ENCODE measurements around the gene CC2D2B. TPM values are rescaled to one million over a fixed set of nuclear protein-coding genes. Genes with fewer than 3 reads are reported as not detected.

Gene CC2D2B, protein sequence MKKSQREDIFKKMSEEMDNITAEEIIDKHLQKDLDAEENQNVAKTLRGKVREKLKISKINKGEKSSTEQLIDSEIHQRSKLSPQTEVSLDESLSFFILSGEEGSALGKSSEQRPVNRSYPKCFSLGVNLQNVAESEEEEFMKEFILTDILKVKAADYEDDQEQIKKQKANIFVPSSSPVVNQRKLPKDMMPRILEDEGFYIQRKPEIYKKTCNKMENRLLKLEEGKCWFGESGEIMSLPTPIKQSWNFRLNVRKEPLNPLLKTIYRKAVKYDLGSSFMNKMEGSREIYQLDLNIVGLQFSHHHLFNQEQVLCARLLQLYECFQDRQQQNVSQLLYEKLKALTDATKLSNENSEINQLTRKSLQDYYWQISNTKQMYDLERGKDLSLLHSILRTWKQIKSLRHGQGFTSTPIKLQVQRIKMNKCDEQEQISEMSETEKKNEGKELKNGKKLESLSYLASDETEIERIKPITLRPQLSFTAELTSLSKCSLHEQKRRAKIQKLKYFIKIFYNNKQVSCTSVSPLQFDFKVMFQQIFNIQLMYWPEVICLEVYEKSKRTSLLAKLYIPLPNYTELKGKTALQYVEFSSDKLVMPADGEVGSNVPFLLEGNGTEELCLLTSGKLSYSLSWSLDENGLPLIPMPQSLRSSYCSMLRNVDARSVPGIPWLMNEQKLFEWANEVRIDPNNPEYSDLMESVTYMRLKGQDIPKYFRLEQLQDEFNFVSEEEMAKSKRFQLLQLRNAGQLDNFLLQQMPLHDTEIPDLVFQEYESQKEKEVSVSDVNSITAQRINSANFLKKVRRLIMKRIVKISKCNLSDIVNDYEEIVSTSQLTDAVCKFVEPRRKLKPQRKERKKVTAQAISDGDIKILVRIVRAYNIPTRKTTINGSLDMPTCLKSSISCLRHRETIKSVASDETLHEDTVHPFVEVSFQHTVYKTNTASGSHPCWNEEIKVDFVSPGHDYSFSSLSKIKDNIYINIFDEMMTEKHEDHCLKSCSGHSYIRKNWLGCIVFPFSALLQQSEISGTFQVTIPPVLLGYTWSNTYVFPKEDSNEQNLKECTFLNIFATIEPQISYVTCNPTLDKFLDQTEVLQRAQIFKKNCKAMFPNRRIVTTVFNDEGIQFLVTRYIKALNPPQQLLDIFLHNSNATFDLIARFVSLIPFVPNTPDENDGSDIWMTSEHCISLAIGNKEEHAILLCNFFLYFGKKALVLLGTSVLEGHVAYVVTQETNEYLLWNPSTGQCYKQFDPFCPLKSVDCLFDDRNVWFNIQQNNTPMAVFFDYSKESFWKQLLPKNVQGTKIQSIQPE (N-terminal part only)
- total RNA-seq (under 1 TPM in 1 of 2 experiments, not detected in 1; 0.15 TPM), polyA plus RNA-seq (under 1 TPM in 1 of 2 donors, not detected in 1; 0.10 TPM)

DNA sequence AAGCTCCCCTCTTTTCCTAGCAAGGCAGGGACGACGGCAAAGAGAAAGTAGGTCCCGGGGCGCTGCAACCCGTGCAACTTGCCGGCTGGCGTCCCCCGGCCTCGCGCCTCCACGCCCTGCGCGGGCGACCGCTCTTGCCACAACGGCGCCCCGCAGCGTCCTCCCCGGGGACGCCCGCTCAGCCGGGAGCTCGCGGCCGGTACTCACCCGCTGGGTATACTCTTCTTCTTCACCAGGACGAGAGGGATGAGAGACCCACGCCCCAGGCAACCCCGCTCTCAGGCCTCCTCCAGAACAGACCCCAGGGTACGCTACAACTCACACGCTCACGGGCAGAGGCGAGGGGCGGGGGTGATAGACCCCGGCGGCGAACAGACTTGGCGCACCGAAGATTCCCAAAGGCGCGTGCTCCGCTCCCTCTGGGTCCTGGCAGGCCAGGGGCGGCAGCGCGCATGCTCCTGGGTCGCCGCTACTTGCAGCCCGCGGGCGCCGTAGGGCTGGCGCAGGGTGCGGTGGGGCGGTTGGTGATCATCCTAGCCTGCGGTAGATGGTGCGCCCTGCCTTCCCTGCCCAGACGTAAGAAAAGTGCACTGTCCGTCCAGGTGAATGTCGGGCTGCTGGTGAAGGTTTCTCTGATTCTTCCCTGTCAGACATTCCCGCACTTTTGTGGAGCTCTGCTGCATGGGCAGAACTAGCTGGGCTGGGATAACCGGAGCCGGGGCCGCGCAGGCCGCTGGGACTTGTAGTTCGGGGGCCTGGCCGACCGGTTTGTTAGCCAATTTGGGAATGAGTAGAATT, at the start of gene CC2D2B:
TSS of gene CC2D2B (plus strand) at position 520 of the 798 bp plus-strand sequence. CDS start 3,349 bp downstream, outside the sequence.
- POLR2A ChIA-PET (ENCODE audit: partially characterized antibody), result interaction anchor here (0.5 to 1.8 kb wide), 6 partner anchors 135 to 257 kb away, joined by 3 to 16 read pairs (median 5); partner anchors contain the start of genes CCNJ, TCTN3 and ZNF518A
- peak within 1 kb of the TSS; percentile 58 for H3K27ac ChIP-seq (ENCODE audit: low read depth, low read length)
- intact Hi-C loops (cut with micrococcal nuclease), result loop anchor here (1.0 to 5.0 kb wide), 5 partner anchors 135 to 346 kb away; partner anchors contain the start of genes CCNJ, SORBS1 and ZNF518A
- Mint-ChIP-seq H3K4me1 (peaks cover 8 to 15% (median 12%) of the 10 kb centered on the region in 4 donors), H3K27ac (peak within 1 kb of the TSS; percentile 76 to 91 (median 88)), H3K9me3 (no peaks in the 10 kb centered on the region), H3K4me3 (peak within 1 kb of the TSS; percentile 91 to 96 (median 93)), H3K27me3 (no peaks in the 10 kb centered on the region), H3K36me3 (peaks cover 0 to 3% of the 10 kb centered on the region in 2 donors)
- no peaks in the 10 kb centered on the region for H3K9me3 ChIP-seq (ENCODE audit: control insufficient read depth in 1 of 2, low read length in 2 of 2)
- H3K27me3 ChIP-seq (ENCODE audit: insufficient read depth, low read length), result no peaks in the 10 kb centered on the region
- no peaks in the 10 kb centered on the region for H3K4me1 ChIP-seq (ENCODE audit: insufficient read depth, low read length)
- peaks cover 3% of the 10 kb centered on the region for H3K36me3 ChIP-seq (ENCODE audit: insufficient read depth, low read length)
- CTCF ChIA-PET (ENCODE audit: partially characterized antibody), result interaction anchor here (0.6 to 2.6 kb wide), 5 partner anchors 33 to 214 kb away, joined by 3 to 19 read pairs (median 3); partner anchors contain the start of gene TCTN3
- peak; percentile 46 to 63 (median 55) for DNase-seq
- peak within 1 kb of the TSS; percentile 73 to 86 for H3K4me3 ChIP-seq (ENCODE audit: low read length in 2 of 2)

DNA sequence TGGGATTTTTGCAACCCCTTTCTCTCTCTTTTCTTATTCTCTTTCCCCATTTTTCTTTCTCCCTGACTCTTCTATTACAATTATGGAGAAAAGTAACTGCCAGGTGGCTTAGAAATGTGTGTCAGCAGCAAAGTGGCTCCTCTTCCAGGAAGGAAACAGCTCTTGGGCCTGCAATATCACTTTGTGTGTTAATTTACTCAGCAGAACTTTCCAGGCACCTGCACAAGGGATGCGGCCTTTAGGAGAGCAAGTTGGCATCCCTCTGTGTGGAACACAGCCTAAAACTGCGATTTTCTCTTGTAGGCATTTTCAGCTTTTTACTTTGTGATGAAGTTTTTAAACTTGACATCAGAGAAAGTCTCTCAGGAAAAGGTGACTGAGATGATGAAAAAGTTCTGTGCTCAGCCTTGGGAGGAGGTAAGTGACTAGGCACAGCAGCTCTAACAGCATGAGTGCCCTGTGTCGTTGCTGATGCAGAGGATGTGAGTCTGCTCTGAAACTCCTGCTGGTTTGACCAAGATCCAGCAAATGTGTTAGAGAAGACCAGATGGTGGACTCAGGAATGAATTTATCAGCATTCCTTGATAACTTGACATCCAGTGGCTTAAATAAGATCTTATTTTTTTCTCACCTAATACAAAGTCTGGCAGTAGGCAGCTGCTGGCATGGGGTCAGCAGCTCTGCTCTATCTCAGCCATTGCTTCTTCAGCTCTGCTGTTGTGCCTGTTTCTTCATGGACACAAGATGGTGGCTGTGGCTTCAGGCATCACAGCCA, 47.4 kb upstream of the CC2D2B start:
- POLR2A ChIA-PET (ENCODE audit: partially characterized antibody), result no interaction called here
- Mint-ChIP-seq H3K36me3 (peaks cover 0 to 5% of the 10 kb centered on the region in 2 donors), H3K9me3 (peaks cover 0 to 5% (median 0%) of the 10 kb centered on the region in 8 donors), H3K27ac (peak overlapping the region in 1 of 7 donors; percentile 37), H3K4me3 (no peak overlapping the region), H3K4me1 (peaks cover 0 to 7% (median 5%) of the 10 kb centered on the region in 4 donors), H3K27me3 (peaks cover 6 to 8% of the 10 kb centered on the region in 2 donors)
- no peaks in the 10 kb centered on the region for H3K9me3 ChIP-seq (ENCODE audit: control insufficient read depth in 1 of 2, low read length in 2 of 2)
- no peak for DNase-seq
- H3K4me3 ChIP-seq (ENCODE audit: low read length in 2 of 2), result no peak overlapping the region
- intact Hi-C loops (cut with micrococcal nuclease), result no loop called here
- CTCF ChIA-PET (ENCODE audit: partially characterized antibody), result interaction anchor here (0.6 to 1.5 kb wide), 3 partner anchors 18 to 167 kb away, joined by 3 to 4 read pairs (median 4); partner anchors contain the start of gene TCTN3
- peaks cover 4% of the 10 kb centered on the region for H3K4me1 ChIP-seq (ENCODE audit: insufficient read depth, low read length)
- H3K27ac ChIP-seq (ENCODE audit: low read depth, low read length), result no peak overlapping the region
- no peaks in the 10 kb centered on the region for H3K36me3 ChIP-seq (ENCODE audit: insufficient read depth, low read length)
- H3K27me3 ChIP-seq (ENCODE audit: insufficient read depth, low read length), result no peaks in the 10 kb centered on the region

DNA sequence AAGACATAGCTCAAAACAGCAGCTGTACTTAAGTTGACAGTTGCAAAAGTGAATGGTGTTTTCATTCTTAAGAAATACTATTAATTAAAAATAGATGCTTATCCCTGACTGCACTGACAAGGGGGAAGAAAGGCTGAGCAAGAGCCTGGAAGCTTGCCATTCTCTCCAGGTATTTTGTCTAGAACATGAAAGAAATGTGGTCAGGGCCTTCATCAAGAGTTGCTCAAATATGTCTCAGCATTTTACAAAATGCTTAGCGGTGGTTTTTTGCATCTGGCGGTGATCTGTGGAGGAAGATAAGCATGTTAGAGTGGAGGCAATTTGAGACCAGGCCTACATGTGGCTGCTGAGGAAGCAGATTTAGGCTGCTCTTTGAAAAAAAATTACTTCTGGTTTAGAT, 46.4 kb upstream of the CC2D2B start:
- no peak for DNase-seq
- Mint-ChIP-seq H3K4me1 (peaks cover 0 to 7% (median 6%) of the 10 kb centered on the region in 4 donors), H3K36me3 (no peaks in the 10 kb centered on the region), H3K27me3 (peaks cover 4 to 6% of the 10 kb centered on the region in 2 donors), H3K27ac (no peak overlapping the region), H3K4me3 (no peak overlapping the region), H3K9me3 (no peaks in the 10 kb centered on the region)
- ChIA-PET CTCF (ENCODE audit: partially characterized antibody) (no interaction called here), POLR2A (ENCODE audit: partially characterized antibody) (no interaction called here)
- no peak overlapping the region for H3K4me3 ChIP-seq (ENCODE audit: low read length in 2 of 2)
- H3K4me1 ChIP-seq (ENCODE audit: insufficient read depth, low read length), result peaks cover 4% of the 10 kb centered on the region
- intact Hi-C loops (cut with micrococcal nuclease), result no loop called here
- H3K27ac ChIP-seq (ENCODE audit: low read depth, low read length), result no peak overlapping the region
- H3K36me3 ChIP-seq (ENCODE audit: insufficient read depth, low read length), result no peaks in the 10 kb centered on the region
- no peaks in the 10 kb centered on the region for H3K27me3 ChIP-seq (ENCODE audit: insufficient read depth, low read length)
- H3K9me3 ChIP-seq (ENCODE audit: control insufficient read depth in 1 of 2, low read length in 2 of 2), result no peaks in the 10 kb centered on the region

DNA sequence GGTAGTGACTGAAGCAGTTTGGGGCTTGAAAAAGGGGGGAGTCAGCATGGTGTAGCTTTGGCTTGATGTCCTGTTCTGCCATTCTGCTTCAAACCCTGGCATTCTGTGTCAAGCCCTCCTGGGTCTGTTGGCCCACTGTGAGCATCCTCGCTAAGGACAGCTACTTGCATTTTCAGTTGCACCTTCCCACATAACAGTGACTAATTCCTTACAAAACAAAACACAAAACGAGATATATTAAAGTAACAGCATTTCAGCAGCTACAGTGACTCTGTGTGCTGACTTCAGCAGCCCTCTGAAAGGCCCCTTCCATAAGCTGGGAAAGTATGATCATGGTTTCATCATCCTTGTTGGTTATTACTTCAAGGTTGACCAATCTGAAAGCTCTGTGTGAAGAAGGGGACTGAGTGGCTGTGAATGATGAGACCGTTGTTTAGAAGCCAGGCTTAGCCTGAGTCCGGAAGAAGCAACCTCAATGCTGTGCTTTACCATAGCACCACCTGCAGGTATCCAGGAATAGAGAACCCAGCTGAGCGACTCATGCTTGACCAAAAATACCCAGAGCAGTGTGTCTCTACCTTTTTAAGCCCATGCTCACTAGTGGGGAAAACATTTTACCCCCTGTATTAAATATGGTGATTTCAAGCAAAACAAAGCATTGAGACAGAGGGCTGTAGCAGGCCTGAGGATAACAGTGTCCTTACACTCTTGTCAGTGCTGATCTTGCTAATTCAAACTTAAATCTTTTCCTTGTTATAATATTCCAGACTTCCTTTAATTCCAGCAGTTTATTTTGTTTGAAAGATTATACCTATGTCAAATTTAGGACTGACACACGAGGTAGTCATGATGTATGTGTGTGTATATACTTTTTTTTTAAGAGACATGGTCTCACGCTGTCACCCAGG, 42.6 kb upstream of the CC2D2B start:
- Histone ChIP-seq H3K36me3 (ENCODE audit: insufficient read depth, low read length) (no peaks in the 10 kb centered on the region), H3K4me3 (ENCODE audit: low read length in 2 of 2) (no peak overlapping the region), H3K4me1 (ENCODE audit: insufficient read depth, low read length) (peaks cover 4% of the 10 kb centered on the region), H3K27ac (ENCODE audit: low read depth, low read length) (no peak overlapping the region), H3K27me3 (ENCODE audit: insufficient read depth, low read length) (no peaks in the 10 kb centered on the region), H3K9me3 (ENCODE audit: control insufficient read depth in 1 of 2, low read length in 2 of 2) (no peaks in the 10 kb centered on the region)
- Mint-ChIP-seq H3K36me3 (no peaks in the 10 kb centered on the region), H3K27ac (peak overlapping the region in 3 of 7 donors; percentile 61 to 77 (median 68)), H3K9me3 (no peaks in the 10 kb centered on the region), H3K4me1 (peaks cover 5 to 9% (median 8%) of the 10 kb centered on the region in 4 donors), H3K4me3 (no peak overlapping the region), H3K27me3 (no peaks in the 10 kb centered on the region)
- POLR2A ChIA-PET (ENCODE audit: partially characterized antibody), result interaction anchor here (0.7 to 1.4 kb wide), 4 partner anchors 22 to 172 kb away, joined by 3 to 9 read pairs (median 4); partner anchors contain the start of gene TCTN3
- intact Hi-C loops (cut with micrococcal nuclease), result loop anchor here (1.0 to 2.0 kb wide), 2 partner anchors 171 to 434 kb away; no protein-coding TSS in a partner anchor
- CTCF ChIA-PET (ENCODE audit: partially characterized antibody), result interaction anchor here (0.6 to 5.0 kb wide), 11 partner anchors 13 to 440 kb away, joined by 3 to 81 read pairs (median 3); partner anchors contain the start of gene TCTN3
- DNase-seq, result peak; percentile 14 to 52 (median 41)

DNA sequence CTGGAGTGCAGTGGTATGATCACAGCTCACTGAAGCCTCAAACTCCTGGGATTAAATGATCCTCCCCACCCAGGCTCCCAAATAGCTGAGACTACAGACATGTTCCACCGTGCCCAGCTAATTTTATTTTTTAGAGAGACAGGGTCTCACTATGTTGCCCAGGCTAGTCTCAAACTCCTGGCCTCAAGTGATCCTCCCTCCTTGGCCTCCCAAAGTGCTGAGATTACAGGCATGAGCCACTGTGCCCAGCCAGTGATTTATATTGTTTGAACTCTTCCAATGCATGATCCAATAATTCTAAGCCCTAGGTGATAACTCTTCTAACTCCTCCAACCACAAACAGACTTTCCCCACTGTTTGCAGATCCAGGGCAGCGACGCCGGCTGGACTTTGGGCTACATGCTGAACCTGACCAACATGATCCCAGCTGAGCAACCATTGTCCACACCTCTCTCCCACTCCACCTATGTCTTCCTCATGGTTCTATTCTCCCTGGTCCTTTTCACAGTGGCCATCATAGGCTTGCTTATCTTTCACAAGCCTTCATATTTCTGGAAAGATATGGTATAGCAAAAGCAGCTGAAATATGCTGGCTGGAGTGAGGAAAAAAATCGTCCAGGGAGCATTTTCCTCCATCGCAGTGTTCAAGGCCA, 41.8 kb upstream of the CC2D2B start:
- peaks cover 5 to 9% (median 8%) of the 10 kb centered on the region in 4 donors for H3K4me1 Mint-ChIP-seq
- H3K9me3 Mint-ChIP-seq, result no peaks in the 10 kb centered on the region
- no peaks in the 10 kb centered on the region for H3K9me3 ChIP-seq (ENCODE audit: control insufficient read depth in 1 of 2, low read length in 2 of 2)
- H3K36me3 Mint-ChIP-seq, result peaks cover 1 to 5% of the 10 kb centered on the region in 2 donors
- intact Hi-C loops (cut with micrococcal nuclease), result loop anchor here (1.0 to 2.0 kb wide), 2 partner anchors 172 to 435 kb away; no protein-coding TSS in a partner anchor
- H3K4me3 Mint-ChIP-seq, result no peak overlapping the region
- POLR2A ChIA-PET (ENCODE audit: partially characterized antibody), result interaction anchor here (1.1 to 1.4 kb wide), 3 partner anchors 23 to 173 kb away, joined by 3 to 9 read pairs (median 4); partner anchors contain the start of gene TCTN3
- peaks cover 4% of the 10 kb centered on the region for H3K4me1 ChIP-seq (ENCODE audit: insufficient read depth, low read length)
- H3K27ac Mint-ChIP-seq, result peak overlapping the region in 1 of 7 donors; percentile 1
- H3K27me3 Mint-ChIP-seq, result no peaks in the 10 kb centered on the region
- no peaks in the 10 kb centered on the region for H3K36me3 ChIP-seq (ENCODE audit: insufficient read depth, low read length)
- DNase-seq, result no peak
- CTCF ChIA-PET (ENCODE audit: partially characterized antibody), result interaction anchor here (1.5 to 5.0 kb wide), 5 partner anchors 18 to 440 kb away, joined by 3 to 81 read pairs (median 10); partner anchors contain the start of gene TCTN3
- no peak overlapping the region for H3K4me3 ChIP-seq (ENCODE audit: low read length in 2 of 2)
- H3K27me3 ChIP-seq (ENCODE audit: insufficient read depth, low read length), result no peaks in the 10 kb centered on the region
- H3K27ac ChIP-seq (ENCODE audit: low read depth, low read length), result no peak overlapping the region
